NCI-H1436 treated with DMSO at 0.1 percent for 48 hours (cell line): ENCODE data around the gene WNT7B.

Experiments
- DNase-seq: peaks from one replicate; lab custom pipeline; 2025; lab: John Stamatoyannopoulos, UW

WNT7B gene

GRCh38 chr22:45927059-45927458, 49.9 kb downstream of the WNT7B start:
- no peak for DNase-seq

- no peak for DNase-seq
Observed at GRCh38 chr22:45926433-45926832, 50.5 kb downstream of the WNT7B start.

DNA sequence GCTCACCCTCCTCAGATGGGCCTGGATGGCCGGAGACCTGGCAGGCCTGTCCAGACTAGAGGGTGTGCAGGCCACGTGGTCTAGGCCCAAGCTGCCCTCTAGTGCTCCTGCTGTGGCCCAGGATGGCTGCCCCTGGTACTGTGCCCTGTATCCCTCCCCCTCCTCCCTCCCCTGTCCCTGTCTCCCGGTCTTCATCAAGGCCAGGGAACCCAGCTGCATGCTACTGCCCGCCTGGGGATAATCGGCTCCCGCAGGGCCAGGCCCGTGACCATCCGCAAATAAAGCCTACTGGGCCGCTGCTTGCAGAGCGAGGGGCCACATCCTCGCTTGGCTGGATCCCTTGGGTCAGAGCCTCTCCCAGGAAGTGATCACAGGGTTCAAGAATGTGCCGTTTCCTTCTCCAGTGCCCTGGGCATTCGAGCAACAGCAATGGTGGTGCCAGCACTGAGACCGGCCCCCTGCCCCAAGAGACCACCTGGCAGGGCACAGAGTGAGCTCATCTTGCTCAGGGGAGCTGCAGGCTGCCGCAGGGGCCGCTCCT, 51.1 kb downstream of the WNT7B start:
- no peak for DNase-seq

DNA sequence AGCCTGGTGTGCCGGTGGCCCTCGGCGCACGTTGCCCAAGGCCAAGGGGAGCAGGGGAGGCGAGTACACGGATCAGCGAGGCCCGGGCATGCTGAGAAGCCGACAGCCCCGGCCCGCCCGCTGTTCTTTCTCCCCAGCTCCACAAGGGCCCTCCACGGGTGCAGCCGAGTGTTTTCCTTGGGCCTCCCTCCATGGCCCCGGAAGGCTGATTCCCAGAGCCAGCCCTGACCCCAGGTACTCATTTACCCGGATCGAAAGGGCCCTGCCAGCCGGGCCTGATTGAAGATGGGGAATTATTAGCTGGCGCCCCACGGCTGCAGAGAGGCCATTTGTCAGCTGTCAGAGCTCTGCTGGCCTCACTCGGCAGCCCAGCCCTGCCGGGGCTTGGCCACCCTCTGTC, 53.1 kb downstream of the WNT7B start:
- DNase-seq, result no peak

DNA sequence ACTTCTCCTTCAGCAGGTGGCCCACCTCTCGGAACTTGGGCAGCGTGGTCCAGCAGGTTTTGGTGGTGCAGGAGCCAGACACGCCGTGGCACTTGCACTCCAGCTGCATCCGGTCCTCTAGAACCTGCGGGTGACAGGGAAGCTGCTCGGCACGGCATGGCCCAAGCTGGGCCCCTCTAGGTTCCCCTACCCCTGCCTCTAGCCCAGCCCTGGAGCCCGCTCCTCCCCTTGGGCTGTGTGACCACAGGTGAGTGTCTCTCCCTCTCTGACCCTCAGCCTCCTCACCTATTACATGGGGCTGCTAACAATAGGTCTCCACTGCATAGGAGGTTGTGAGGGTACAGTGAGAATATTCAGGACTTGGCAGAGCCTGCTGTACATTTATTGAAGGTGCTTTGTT, 53.8 kb downstream of the WNT7B start:
- DNase-seq, result no peak

DNA sequence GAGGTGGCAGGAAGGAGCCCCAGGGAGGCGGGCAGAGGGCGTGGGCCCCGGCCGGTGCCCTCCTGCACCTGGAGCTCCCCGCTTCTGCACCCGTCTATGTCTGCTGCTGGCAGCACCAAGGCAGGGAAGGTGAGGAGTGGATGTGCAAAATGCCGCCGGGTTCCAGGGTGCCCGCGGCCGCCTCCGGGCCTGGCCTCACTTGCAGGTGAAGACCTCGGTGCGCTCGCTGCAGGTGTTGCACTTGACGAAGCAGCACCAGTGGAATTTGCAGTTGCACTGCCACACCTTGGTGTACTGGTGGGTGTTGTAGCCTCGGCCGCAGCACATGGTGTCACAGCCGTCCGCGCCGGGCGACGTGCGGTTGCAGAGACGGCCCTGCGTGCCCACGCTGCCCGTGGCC, 54.3 kb downstream of the WNT7B start:
- DNase-seq, result no peak

GRCh38 chr22:45922256-45922655, 54.7 kb downstream of the WNT7B start:
- DNase-seq, result no peak

DNA sequence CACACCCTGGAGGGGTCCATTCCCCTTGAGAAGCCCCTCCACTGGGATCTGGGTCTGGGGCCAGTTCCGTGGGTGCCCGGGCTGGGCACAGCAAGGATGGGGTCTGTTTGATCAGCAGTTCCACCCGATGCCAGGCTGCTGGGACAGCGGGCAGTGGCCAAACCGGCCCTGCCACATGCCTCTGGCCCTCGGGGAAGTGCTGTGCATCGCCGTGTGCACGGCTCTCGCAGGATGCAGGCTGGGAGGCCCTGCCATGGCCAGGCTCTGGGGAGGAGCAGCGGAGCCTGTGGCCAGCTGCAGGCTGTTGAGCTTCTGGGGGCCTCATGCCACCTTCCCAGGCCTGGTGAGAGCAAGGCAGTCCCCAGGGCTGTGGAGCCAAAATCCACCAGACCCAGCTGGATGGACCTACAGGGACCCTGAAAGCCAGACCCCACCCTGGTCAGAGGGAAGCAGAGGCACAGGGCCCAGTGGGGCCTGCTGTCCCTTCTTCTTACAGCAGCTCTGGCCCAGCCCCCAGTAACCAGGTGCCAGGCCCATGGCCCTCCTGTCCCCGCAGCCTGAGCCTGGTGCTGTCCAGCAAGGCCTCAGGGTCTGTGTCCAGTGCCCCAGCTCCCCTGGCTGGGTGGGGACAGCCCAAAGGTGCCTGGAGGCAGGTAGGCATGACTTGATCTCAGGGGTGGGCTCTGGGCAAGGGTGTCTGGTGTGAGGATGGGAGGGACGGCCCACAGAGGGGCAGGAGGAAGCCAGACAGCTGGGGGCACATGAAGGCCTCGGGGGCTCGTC, 57.3 kb downstream of the WNT7B start:
- DNase-seq, result no peak

DNA sequence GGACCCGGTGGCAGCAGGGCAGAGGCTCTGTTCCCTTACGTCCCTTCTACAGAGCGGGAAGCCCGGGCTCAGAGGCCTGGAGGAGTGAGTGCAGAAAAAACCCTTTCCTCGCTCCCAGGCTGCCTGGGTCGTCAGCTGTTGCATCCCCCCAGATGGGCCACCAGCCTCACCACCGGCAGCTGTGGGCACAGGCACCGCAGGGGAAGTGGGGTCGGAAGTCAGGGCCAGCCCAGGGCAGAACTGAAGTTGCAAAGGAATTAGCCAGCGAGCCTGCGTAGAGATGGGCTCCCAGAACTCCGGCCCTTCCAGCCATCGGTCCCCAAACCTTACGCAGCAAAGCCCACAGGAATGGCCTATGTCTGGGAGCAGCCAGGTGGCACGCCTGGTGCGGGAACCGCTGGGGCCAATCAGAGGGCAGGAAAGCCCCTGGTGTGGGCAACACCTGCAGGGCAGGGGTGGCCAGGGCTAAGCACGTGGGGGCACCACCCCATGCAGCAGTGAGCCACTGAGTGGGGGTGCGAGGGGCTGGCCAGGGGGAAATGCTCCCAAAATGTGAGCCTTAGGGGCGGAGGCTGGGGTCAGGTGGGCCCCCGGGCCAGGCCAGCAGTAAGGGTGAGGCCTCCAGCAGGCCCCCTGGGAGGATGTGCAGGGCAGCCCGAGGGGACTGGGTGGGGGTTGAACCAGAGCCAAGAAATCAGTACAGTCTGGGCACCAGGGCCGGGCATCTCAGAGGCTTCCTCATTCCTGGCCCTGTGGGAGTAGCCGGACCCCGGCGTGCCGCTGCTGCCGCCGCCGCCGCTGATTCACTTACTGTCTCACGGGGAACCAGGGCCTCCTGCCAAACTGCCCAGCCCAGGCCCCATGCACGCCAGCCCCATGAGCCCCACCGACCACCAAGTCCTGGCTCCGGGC, 58.2 kb downstream of the WNT7B start:
- DNase-seq, result no peak

DNA sequence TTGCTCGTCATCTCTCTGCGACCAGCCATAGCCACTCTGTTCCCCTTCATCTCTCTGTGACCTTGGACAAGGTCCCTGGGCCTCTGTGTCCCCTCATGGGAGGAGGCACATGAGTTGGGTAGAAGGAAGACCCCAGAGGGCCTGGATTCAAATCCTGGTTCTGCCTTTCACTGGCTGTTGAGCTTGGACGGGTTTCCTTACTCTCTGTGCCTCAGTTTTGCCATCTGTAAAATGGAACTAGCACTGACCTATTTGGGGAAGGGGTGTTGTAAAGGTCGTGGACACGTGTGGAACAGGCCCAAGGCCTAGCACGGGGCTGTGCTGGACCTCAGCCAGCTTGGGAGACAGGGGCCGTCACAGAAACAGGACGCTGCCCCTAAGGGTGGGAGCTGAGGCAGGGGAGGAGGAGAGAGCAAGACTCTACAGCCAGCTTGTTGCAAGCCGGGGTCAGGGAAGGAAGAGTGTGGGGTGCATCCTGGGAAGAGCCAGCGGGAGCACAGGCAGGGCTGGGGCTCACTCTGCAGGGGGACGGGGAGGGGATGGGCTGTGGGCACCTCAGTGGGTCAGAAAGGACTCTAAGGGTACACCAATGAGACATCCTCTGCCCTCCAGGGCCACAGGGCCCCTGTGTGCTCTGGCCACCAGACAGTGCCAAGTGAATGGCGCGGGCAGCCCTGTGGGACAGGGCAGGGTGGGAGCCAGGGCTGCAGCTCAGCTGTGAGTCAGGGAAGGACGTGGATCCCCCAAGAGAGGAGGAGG, 59.1 kb downstream of the WNT7B start:
- DNase-seq, result no peak

GRCh38 chr22:45917146-45917545, 59.8 kb downstream of the WNT7B start:
- no peak for DNase-seq

DNA sequence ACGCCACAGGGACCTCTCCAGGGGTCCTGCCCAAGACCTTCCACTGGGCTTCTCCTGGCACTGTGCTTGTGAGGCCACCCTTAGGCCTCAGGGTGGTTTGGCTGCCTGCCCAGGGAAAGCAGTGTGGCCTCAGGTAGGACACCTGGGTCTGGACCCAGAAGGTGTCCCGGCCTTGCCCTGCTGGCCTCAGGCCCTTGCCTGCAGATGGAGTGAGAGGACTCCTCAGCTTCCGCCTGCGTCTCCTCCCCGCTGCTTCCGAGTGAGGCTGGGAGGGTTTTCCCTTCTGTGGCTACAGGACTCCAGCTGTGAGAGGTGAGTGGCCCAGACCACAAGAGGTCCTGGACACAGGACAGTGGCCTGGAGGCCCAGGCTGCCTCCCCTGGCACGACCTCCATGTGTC, 60.4 kb downstream of the WNT7B start:
- no peak for DNase-seq

GRCh38 chr22:45915841-45916240, 61.1 kb downstream of the WNT7B start:
- no peak for DNase-seq

DNA sequence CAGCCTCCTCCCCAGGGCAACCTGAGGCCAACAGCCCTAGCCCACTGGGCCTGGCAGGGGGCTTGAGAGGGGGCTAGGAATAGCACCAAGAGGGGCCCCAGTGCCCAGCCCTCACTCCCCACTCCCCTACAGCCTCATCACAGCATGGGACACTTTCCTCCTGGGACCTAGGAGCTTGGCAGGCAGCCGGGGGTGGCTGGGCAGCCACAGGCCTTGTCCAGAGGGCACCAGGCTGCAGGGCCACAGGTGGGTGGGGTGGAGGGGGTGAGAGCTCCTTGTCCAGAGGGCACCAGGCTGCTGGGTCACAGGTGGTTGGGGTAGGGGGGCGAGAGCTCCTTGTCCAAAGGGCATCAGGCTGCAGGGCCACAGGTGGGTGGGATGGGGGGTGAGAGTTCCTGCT, 61.8 kb downstream of the WNT7B start:
- no peak for DNase-seq

DNA sequence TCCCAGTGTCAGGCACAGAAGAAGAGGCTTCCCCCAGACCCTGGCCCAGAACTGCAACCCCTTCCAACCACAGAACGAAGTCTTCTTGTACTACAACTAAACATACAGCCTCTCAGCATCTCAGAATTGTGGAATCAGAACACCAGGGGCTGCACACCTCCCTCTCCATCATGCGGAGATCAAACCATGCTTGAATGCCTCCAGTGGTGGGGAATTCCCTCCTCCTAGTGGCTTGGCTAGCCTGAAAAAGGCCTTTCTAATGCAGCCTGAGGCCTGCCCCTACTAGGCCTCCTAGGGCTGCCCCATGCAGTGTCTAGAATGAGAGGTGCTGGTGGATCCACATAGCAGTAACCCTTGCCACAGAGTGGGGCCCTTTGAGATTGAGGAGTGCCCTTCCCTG, 62.7 kb downstream of the WNT7B start:
- DNase-seq, result no peak

DNA sequence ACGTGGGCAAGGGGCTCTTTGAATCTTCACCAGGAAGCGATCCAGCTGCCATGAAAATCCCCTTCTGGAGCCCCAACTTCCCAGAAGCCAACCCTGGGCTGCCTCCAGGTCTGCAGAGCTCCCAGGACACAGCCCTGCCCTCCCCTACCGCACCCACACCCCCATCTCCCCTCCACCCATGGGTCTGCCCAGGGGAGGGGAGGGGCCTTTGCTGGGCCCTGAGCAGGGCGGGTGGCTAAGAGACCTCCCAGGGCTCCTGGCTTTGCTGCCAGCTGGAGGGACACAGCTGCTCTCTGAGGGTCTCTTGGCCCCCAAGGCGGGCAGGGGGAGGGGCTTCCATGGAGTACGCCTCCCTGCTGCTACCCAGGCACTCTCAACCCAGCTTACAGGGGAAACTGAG, 64.1 kb downstream of the WNT7B start:
- DNase-seq, result no peak

- peak; percentile 14 for DNase-seq
Observed at GRCh38 chr22:45911601-45912271, 65.2 kb downstream of the WNT7B start.

DNA sequence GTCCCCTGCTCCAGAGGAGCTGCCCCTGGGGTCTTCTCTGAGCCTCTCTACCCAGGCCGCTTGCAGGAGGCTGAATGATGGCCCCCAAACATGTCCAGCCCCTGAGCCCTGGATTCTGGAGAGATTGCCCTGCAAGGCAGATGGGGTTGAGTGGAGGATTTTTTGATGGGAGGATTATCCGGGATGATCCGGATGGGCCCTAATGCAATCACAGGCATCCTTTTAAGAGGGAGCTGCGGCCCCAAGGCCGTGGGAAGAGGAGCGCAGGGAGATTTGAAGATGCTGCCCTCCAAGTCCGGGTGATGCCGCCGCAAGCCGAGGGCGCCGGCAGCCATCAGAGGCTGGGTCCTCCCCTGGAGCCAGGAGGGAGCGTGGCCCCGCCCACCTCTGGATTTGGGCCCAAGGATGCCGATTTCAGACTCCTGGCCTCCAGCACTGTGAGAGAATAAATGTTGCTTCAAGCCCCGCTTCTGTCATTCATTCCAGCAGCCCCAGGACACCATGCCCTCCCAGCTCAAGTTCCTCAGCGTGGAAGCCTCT, 66.0 kb downstream of the WNT7B start:
- DNase-seq, result no peak

- DNase-seq, result no peak
Observed at GRCh38 chr22:45908961-45909360, 68.0 kb downstream of the WNT7B start.

DNA sequence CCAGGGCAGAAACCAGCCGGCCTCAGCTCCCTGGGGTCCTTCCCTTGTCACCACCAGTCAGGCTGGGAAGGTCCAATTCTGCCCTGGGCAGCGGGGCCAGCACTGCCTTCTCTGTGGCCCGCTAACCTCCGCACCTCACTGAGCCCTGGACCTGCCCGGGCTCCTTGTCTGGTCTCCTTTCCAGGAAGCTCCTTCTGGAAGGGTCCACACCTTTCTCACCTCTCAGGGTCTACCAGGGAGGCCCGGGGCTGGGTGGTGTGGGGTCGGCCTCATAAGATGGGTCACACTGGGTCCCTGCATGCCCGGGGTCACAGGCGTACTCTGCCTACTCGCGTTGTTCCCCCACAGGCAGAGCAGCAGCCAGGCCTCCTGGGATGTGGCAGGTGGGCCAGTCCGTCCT, 69.0 kb downstream of the WNT7B start:
- DNase-seq, result no peak

DNA sequence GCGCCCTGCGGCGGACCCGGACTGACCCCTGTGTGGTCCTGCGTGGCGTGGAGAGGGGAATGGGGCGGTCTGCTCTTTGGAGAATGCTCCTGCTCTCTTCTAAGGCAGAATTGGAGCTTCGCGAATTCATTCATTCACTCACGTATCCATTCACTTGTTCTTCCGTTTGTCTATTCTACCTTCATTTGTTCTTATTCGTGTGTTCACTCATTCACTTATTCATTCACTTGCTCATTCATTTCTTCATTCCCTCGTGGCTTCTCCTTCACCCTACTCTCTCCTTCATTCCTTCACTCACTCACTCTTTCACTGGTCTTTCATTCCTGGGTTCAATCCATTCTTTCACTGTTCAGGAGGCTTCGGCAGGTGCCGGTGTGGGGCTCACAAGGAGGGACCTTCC, 69.6 kb downstream of the WNT7B start:
- DNase-seq, result no peak
